Right lobe of liver (tissue), 6 donors: ENCODE data around the gene KLHL14. TPM values are rescaled to one million over a fixed set of nuclear protein-coding genes. Genes with fewer than 3 reads are reported as not detected.

Experiments used
- ATAC-seq, 4 donors: fragments of 200-7000 bp; cut with Tn5 transposase; one replicate each; pipeline ENCODE4 v1.9.1; 2020; ENCODE audit warnings: mild to moderate bottlenecking in 4 of 4, moderate library complexity in 4 of 4
- DNase-seq, 3 donors: peaks; one replicate each; pipeline ENCODE4 v3.0.0-alpha.2; 2020
- H3K27ac ChIP-seq, 3 donors: fragments of 200-600 bp; one replicate each; pipeline ENCODE4 v1.8.0; 2022
- H3K27me3 ChIP-seq, 2 donors: fragments of 200-600 bp; one replicate each; pipeline ENCODE4 v1.8.0; 2022
- H3K36me3 ChIP-seq, 4 donors: fragments of 200-600 bp; sonication (generic) in 1 of 4; one replicate each; pipeline versions ENCODE4 v1.5.1 to v1.8.0; 2017 to 2022; ENCODE audit warnings: control low read depth in 1 of 4
- H3K4me1 ChIP-seq, 4 donors: fragments of 200-600 bp; sonication (generic) in 1 of 4; one replicate each; pipeline versions ENCODE4 v1.5.1 to v1.8.0; 2017 to 2022; ENCODE audit warnings: control low read depth in 1 of 4
- H3K4me3 ChIP-seq, 3 donors: fragments of 200-600 bp; one replicate each; pipeline ENCODE4 v1.8.0; 2022
- H3K9me3 ChIP-seq, 4 donors: fragments of 200-600 bp; sonication (generic) in 1 of 4; one replicate each; pipeline versions ENCODE4 v1.5.1 to v1.8.0; 2017 to 2022; ENCODE audit warnings: control low read depth in 1 of 4
- POLR2A ChIP-seq: fragments of 450-650 bp; IDR thresholded peaks from one replicate; pipeline ENCODE4 v1.6.1; 2017; ENCODE audit warnings: antibody characterized with exemption, mild to moderate bottlenecking
- WGBS: methylation state at CpG from one replicate; pipeline ENCODE4 v1.1.6; 2018; ENCODE audit warnings: low coverage, low lambda C conversion rate; ENCODE audit not compliant: insufficient coverage; ENCODE audit errors: missing lambda C conversion rate; 5-methylcytosine and 5-hydroxymethylcytosine counted together
- intact Hi-C, 2 donors: fragments of 100-400 bp; cut with DNase I; formaldehyde crosslinking; loops; one replicate each; pipeline versions ENCODE4 v1.11.2 to v1.14.1; 2022
- total RNA-seq, 6 experiments: library from RNA; depleted of rRNA in 2 of 6; stranded (reverse); fragments of >200 nt in 2 of 6; fragmentation: NEBNext Ultra II Directional in 3 of 6; extraction: Animal tissue kit (Norgen Biotek cat#: 25700) in 3 of 6; gene quantifications; one replicate each; pipeline versions ENCODE4 v1.1.0 to v1.2.4, GENCODE V29; 2016 to 2023
- TF ChIP-seq, protein P1 (sequence below), 4 donors: fragments of 200-600 bp in 3 of 4; fragments of 450-650 bp in 1 of 4; IDR thresholded peaks; one replicate each; pipeline versions ENCODE4 v1.5.1 to v1.8.0; 2016 to 2022; ENCODE audit warnings: antibody characterized with exemption in 4 of 4, mild to moderate bottlenecking in 2 of 4
- donor health status: DM: no; HTN: yes; CAD: no.
- donor health status: DM: no; HTN: no; CAD: no.
- donor health status: DM: no; HTN: no; CAD: no.
- donor health status: DM: no; HTN: yes; CAD: no.
- donor health status: DM: no; HTN: yes; CAD: no.

The KLHL14 gene
- total RNA-seq, 6 experiments from 2014 or later: 0.09 to 0.24 TPM; not detected in 4

DNA sequence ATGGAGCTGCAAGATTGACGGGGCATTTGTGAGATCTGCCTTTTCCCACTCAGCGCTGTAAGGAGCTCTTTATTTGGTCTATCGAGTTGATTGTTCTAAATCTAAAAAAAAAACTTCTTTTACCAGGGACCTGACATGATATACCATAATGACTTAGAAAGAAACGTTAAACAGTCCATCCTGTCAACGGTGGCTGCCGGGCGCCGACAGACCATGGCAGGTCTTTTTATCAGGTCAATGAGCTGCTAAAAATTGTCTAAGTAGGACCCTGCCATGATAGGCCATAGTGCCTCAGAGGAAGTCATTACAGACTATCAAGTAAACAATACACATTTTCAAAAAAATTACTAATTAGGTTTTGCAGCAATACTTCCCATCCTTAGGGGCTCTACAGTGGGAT lies 87.9 kb downstream of the KLHL14 start:
- WGBS: 80% methylated on average over 8 of the region's 8 CpGs
- DNase-seq: no peak
- Histone ChIP-seq H3K36me3 (no peaks in the 10 kb centered on the region), H3K4me3 (no peak overlapping the region), H3K4me1 (no peaks in the 10 kb centered on the region), H3K27ac (no peak overlapping the region), H3K9me3 (no peaks in the 10 kb centered on the region), H3K27me3 (no peaks in the 10 kb centered on the region)
- ATAC-seq: no peak
- intact Hi-C loops: no loop called here
- TF ChIP-seq POLR2A: no peak
- TF ChIP-seq, protein P1, sequence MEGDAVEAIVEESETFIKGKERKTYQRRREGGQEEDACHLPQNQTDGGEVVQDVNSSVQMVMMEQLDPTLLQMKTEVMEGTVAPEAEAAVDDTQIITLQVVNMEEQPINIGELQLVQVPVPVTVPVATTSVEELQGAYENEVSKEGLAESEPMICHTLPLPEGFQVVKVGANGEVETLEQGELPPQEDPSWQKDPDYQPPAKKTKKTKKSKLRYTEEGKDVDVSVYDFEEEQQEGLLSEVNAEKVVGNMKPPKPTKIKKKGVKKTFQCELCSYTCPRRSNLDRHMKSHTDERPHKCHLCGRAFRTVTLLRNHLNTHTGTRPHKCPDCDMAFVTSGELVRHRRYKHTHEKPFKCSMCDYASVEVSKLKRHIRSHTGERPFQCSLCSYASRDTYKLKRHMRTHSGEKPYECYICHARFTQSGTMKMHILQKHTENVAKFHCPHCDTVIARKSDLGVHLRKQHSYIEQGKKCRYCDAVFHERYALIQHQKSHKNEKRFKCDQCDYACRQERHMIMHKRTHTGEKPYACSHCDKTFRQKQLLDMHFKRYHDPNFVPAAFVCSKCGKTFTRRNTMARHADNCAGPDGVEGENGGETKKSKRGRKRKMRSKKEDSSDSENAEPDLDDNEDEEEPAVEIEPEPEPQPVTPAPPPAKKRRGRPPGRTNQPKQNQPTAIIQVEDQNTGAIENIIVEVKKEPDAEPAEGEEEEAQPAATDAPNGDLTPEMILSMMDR (IDR thresholded peaks at IDR 0.05): no peak

DNA sequence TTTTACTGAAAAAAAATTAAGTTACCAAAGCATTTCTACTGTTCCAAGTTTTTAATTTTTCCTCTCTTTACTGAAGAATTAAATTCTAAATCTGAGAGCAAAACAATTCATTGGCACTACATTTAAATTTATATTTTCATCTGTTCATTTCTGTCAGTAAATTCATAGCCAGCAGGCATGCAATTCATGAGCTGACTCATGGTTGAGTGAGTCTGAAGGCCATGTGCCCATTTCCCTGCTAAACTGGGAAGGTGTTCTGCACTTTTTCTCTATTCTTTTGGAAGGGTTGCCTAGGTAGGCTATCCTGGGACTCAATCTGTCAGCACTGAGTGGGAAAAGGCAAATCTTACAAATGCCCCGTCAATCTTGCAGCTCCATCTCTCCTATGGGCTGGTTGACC lies 88.7 kb downstream of the KLHL14 start:
- Histone ChIP-seq H3K27me3 (peaks cover 0 to 3% of the 10 kb centered on the region in 2 donors), H3K27ac (no peak overlapping the region), H3K4me3 (no peak overlapping the region), H3K36me3 (no peaks in the 10 kb centered on the region), H3K4me1 (no peaks in the 10 kb centered on the region), H3K9me3 (no peaks in the 10 kb centered on the region)
- intact Hi-C loops: no loop called here
- TF ChIP-seq POLR2A: no peak
- TF ChIP-seq, protein P1 (IDR thresholded peaks at IDR 0.05): no peak
- no peak for DNase-seq
- no peak for ATAC-seq
- WGBS: 100% methylated on average over 1 of the region's 1 CpG

DNA sequence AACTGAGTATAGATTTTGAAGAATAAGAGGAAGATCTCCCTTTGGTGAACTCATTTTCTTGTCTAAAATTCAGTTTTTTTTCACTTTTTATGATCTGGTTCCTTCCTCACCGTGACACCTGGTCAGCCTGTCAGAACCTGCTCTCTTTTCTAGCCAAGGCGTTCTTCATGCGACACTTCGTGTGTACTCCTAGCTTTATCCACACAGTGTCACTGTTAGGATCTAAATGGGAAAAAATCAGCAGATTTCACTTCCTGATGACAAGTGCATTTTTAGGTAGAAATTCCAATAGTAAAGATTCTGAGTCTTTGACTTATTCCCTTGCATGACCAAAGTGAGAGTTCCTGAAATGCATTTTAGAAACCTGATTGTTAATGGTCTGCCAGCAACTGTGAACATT lies 89.8 kb downstream of the KLHL14 start:
- H3K4me1 ChIP-seq: no peaks in the 10 kb centered on the region
- DNase-seq: no peak
- 45% methylated on average over 4 of the region's 4 CpGs for WGBS
- TF ChIP-seq POLR2A: no peak
- TF ChIP-seq, protein P1 (IDR thresholded peaks at IDR 0.05): no peak
- no peak overlapping the region for H3K4me3 ChIP-seq
- H3K27me3 ChIP-seq: peaks cover 0 to 8% of the 10 kb centered on the region in 2 donors
- H3K27ac ChIP-seq: no peak overlapping the region
- H3K36me3 ChIP-seq: no peaks in the 10 kb centered on the region
- ATAC-seq: no peak
- H3K9me3 ChIP-seq: no peaks in the 10 kb centered on the region
- intact Hi-C loops: no loop called here

DNA sequence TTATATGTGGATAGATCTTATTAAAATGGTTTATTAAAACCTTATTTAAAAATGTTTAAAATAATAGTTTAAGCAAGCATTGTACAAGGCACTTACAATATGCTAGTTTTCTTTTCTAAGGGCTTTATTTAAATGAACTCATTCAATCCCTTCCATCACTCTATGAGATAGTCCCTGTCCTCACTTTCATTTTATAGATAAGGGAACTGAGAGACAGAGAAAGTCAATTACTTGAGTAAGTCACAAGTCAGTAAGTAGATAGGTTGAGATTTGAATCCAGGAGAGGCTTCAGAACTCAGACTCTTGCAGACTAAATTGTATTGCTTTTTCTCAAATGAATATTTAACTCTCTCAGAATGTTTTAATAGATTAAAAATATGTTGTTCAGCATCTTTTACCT lies 95.2 kb downstream of the KLHL14 start:
- H3K9me3 ChIP-seq: no peaks in the 10 kb centered on the region
- H3K27ac ChIP-seq: no peak overlapping the region
- intact Hi-C loops: no loop called here
- no peak for TF ChIP-seq POLR2A
- TF ChIP-seq, protein P1 (IDR thresholded peaks at IDR 0.05): no peak
- no peaks in the 10 kb centered on the region for H3K4me1 ChIP-seq
- DNase-seq (no peak), ATAC-seq (no peak)
- peaks cover 0 to 8% of the 10 kb centered on the region in 2 donors for H3K27me3 ChIP-seq
- H3K36me3 ChIP-seq: no peaks in the 10 kb centered on the region
- no peak overlapping the region for H3K4me3 ChIP-seq

DNA sequence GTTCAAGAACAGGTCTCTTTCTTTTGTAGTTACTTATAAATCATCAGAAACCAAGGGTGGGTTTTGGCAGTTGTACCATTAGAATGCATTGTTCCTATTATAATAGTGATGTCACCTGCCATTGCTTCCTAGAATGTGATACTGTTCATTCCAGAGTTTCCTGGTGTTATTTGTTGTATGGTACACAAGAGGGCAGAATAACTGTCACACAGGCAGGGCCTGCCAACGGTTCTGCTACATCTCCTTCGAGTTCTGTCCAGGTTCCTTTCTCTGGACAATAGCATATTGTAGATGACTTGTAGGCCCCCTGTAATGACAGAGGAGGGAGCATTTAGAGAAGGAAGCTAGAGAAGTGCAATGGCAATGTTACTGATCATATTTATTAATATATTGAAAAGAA lies 98.3 kb downstream of the KLHL14 start:
- ATAC-seq (peak in 2 of 4 donors; percentile 30 to 31), DNase-seq (no peak)
- intact Hi-C loops: no loop called here
- WGBS: 25% methylated on average over 2 of the region's 2 CpGs
- TF ChIP-seq, protein P1 (IDR thresholded peaks at IDR 0.05): no peak
- TF ChIP-seq POLR2A: no peak
- H3K27me3 ChIP-seq: peaks cover 0 to 8% of the 10 kb centered on the region in 2 donors
- H3K27ac ChIP-seq: no peak overlapping the region
- H3K9me3 ChIP-seq: no peaks in the 10 kb centered on the region
- no peaks in the 10 kb centered on the region for H3K4me1 ChIP-seq
- no peak overlapping the region for H3K4me3 ChIP-seq
- H3K36me3 ChIP-seq: no peaks in the 10 kb centered on the region
